Measurements from ENCODE around the gene BDH1. TPM values are rescaled to one million over a fixed set of nuclear protein-coding genes. Genes with fewer than 3 reads are reported as not detected.
"Not testable (repeated sequence)": the region's sequence is repeated elsewhere in the genome, so short reads cannot be mapped to it uniquely, and the experiment has no call there.

The BDH1 gene
- polyA plus RNA-seq, 12 donors = 2.3 to 21.6 (median 4.9) TPM; not detected in 1

GRCh38 chr3:197487911-197488391, 67.8 kb downstream of the BDH1 start:
- no peak for DNase-seq

- DNase-seq = no peak
These were observed 68.9 kb downstream of the BDH1 start for GRCh38 chr3:197486861-197487260.

GRCh38 chr3:197485143-197485542, 70.6 kb downstream of the BDH1 start:
- DNase-seq = no peak

- no peak for DNase-seq
These were observed 71.4 kb downstream of the BDH1 start for GRCh38 chr3:197484204-197484901.

- no peak for DNase-seq
These were observed 73.8 kb downstream of the BDH1 start for GRCh38 chr3:197482001-197482400.

- no peak for DNase-seq
These were observed 75.4 kb downstream of the BDH1 start for GRCh38 chr3:197480320-197480719.

- no peak for DNase-seq
These were observed 76.8 kb downstream of the BDH1 start for GRCh38 chr3:197478746-197479668.

- not testable (repeated sequence) for DNase-seq
These were observed 78.0 kb downstream of the BDH1 start for GRCh38 chr3:197477816-197478215.

GRCh38 chr3:197475997-197476525, 79.7 kb downstream of the BDH1 start:
- DNase-seq = no peak

- DNase-seq = no peak
These were observed 80.3 kb downstream of the BDH1 start for GRCh38 chr3:197475514-197475913.

GRCh38 chr3:197472151-197472550, 83.6 kb downstream of the BDH1 start:
- no peak for DNase-seq

- DNase-seq = no peak
These were observed 84.4 kb downstream of the BDH1 start for GRCh38 chr3:197471221-197472010.

- no peak for DNase-seq
These were observed 86.8 kb downstream of the BDH1 start for GRCh38 chr3:197468866-197469382.

GRCh38 chr3:197468167-197468566, 87.6 kb downstream of the BDH1 start:
- DNase-seq = no peak

GRCh38 chr3:197466586-197467399, 89.0 kb downstream of the BDH1 start:
- DNase-seq = no peak

GRCh38 chr3:197465996-197466549, 89.7 kb downstream of the BDH1 start:
- DNase-seq = no peak

- no peak for DNase-seq
These were observed 90.4 kb downstream of the BDH1 start for GRCh38 chr3:197465197-197465995.

- DNase-seq = no peak
These were observed 91.0 kb downstream of the BDH1 start for GRCh38 chr3:197464794-197465193.

GRCh38 chr3:197463279-197463678, 92.5 kb downstream of the BDH1 start:
- DNase-seq = no peak
